IMR-90 (cell line): Measurements from ENCODE around the gene MYH10. TPM values are rescaled to one million over a fixed set of nuclear protein-coding genes. Genes with fewer than 3 reads are reported as not detected.

Source experiments
- ATAC-seq: fragments of 200-7000 bp; cut with Tn5 transposase; 2 replicates; pipeline ENCODE4 v1.9.1; 2020; ENCODE audit warnings: low read depth, mild to moderate bottlenecking, moderate library complexity
- BruUV-seq: library from RNA; stranded (reverse); fragments of 400-500 nt; replicated peaks from 2 replicates; lab custom pipeline; 2021; lab: Mats Ljungman, UMichigan
- CTCF ChIA-PET: fragments of 300-600 bp; formaldehyde crosslinking; extraction: SDS; loops from one replicate; lab custom pipeline; 2021; ENCODE audit warnings: antibody characterized with exemption; lab: Yijun Ruan, JAX
- POLR2A ChIA-PET: fragments of 300-600 bp; sonication (Branson Sonifier 250); formaldehyde crosslinking; loops from one replicate; lab custom pipeline; 2022; ENCODE audit warnings: antibody characterized with exemption; ENCODE audit not compliant: unreplicated experiment; lab: Charles Lee
- DNase-seq: peaks from one replicate; pipeline ENCODE4 v3.0.0; 2013
- H2AFZ ChIP-seq: replicated peaks from 2 replicates; pipeline ENCODE3; 2013; ENCODE audit warnings: low read length, mild to moderate bottlenecking; ENCODE audit not compliant: poor library complexity
- H2AK5ac ChIP-seq: 2 replicates; pipeline ENCODE4 v1.6.1; 2013; ENCODE audit warnings: low read depth, low read length, inconsistent platforms
- H2AK9ac ChIP-seq: replicated peaks from 2 replicates; pipeline ENCODE3; 2013; ENCODE audit warnings: mild to moderate bottlenecking, low read depth, low read length, moderate library complexity; ENCODE audit not compliant: poor library complexity
- H2BK120ac ChIP-seq: 2 replicates; pipeline ENCODE4 v1.6.1; 2013; ENCODE audit warnings: low read depth, low read length, inconsistent platforms
- H2BK15ac ChIP-seq: 3 replicates; pipeline ENCODE4 v1.6.1; 2013; ENCODE audit warnings: low read depth, low read length, inconsistent platforms
- H2BK20ac ChIP-seq: 2 replicates; pipeline ENCODE4 v1.6.1; 2013; ENCODE audit warnings: low read depth, mild to moderate bottlenecking, inconsistent platforms, low read length, moderate library complexity
- H2BK5ac ChIP-seq: 2 replicates; pipeline ENCODE4 v1.6.1; 2013; ENCODE audit warnings: mild to moderate bottlenecking, low read depth, low read length, inconsistent platforms; ENCODE audit not compliant: poor library complexity, severe bottlenecking
- H3K14ac ChIP-seq: replicated peaks from 2 replicates; pipeline ENCODE4 v1.6.1; 2013; ENCODE audit warnings: low read depth, low read length, inconsistent platforms
- H3K18ac ChIP-seq: 2 replicates; pipeline ENCODE4 v1.6.1; 2013; ENCODE audit warnings: low read depth, low read length, control low read depth
- H3K23ac ChIP-seq: 2 replicates; pipeline ENCODE4 v1.6.1; 2013; ENCODE audit warnings: low read depth, low read length, inconsistent platforms
- H3K27ac ChIP-seq: 2 replicates; pipeline ENCODE4 v1.5.1; 2013; ENCODE audit warnings: mild to moderate bottlenecking, control low read depth, low read length; ENCODE audit not compliant: insufficient read depth
- H3K27me3 ChIP-seq: 2 replicates; pipeline ENCODE4 v1.6.1; 2013; ENCODE audit warnings: low read length; ENCODE audit not compliant: control insufficient read depth, insufficient read depth
- H3K36me3 ChIP-seq: 2 replicates; pipeline ENCODE4 v1.6.1; 2013; ENCODE audit warnings: low read length, mixed read lengths; ENCODE audit not compliant: control insufficient read depth, insufficient read depth
- H3K4ac ChIP-seq: 2 replicates; pipeline ENCODE4 v1.6.1; 2013; ENCODE audit warnings: low read depth, low read length, inconsistent platforms
- H3K4me1 ChIP-seq: 2 replicates; pipeline ENCODE4 v1.6.1; 2013; ENCODE audit warnings: low read length, mixed read lengths; ENCODE audit not compliant: control insufficient read depth, insufficient read depth
- H3K4me2 ChIP-seq: 2 replicates; pipeline ENCODE4 v1.6.1; 2013; ENCODE audit warnings: low read depth, mild to moderate bottlenecking, control low read depth, low read length, moderate library complexity
- H3K4me3 ChIP-seq: 2 replicates; pipeline ENCODE4 v1.5.1; 2013; ENCODE audit warnings: low read depth, mild to moderate bottlenecking, control low read depth, low read length, moderate library complexity; ENCODE audit not compliant: insufficient read depth
- H3K56ac ChIP-seq: 2 replicates; pipeline ENCODE4 v1.6.1; 2013; ENCODE audit warnings: low read length, inconsistent platforms; ENCODE audit not compliant: insufficient read depth; ENCODE audit errors: extremely low read depth
- H3K79me1 ChIP-seq, 2 experiments: 2 replicates each; pipeline ENCODE4 v1.6.1; 2013; ENCODE audit warnings: low read length in 2 of 2, inconsistent platforms in 1 of 2, low read depth in 1 of 2
- H3K9ac ChIP-seq: 2 replicates; pipeline ENCODE4 v1.6.1; 2013; ENCODE audit warnings: low read depth, low read length, control low read depth
- H3K9me1 ChIP-seq: 2 replicates; pipeline ENCODE4 v1.6.1; 2013; ENCODE audit warnings: low read length, inconsistent platforms; ENCODE audit not compliant: insufficient read depth
- H3K9me3 ChIP-seq: 2 replicates; pipeline ENCODE4 v1.6.1; 2013; ENCODE audit warnings: low read length; ENCODE audit not compliant: control insufficient read depth, insufficient read depth
- H4K20me1 ChIP-seq: 2 replicates; pipeline ENCODE4 v1.6.1; 2013; ENCODE audit warnings: low read length, inconsistent platforms; ENCODE audit not compliant: insufficient read depth
- H4K5ac ChIP-seq: 2 replicates; pipeline ENCODE4 v1.6.1; 2013; ENCODE audit warnings: mild to moderate bottlenecking, low read depth, low read length, control low read depth
- H4K8ac ChIP-seq, 2 experiments: 2 replicates each; pipeline ENCODE4 v1.6.1; 2013; ENCODE audit warnings: low read depth in 2 of 2, low read length in 2 of 2, control low read depth in 1 of 2, inconsistent platforms in 1 of 2
- H4K91ac ChIP-seq: 2 replicates; pipeline ENCODE4 v1.6.1; 2013; ENCODE audit warnings: low read depth, low read length, inconsistent platforms; ENCODE audit not compliant: insufficient read depth
- CEBPB ChIP-seq: IDR thresholded peaks from 2 replicates; pipeline ENCODE4 v1.6.1; 2012; ENCODE audit warnings: low read depth, low read length, improper control_type of control experiment
- CHD1 ChIP-seq: IDR thresholded peaks from 2 replicates; pipeline ENCODE4 v1.6.1; 2012; ENCODE audit warnings: low read depth, low read length, improper control_type of control experiment
- MAFK ChIP-seq: IDR thresholded peaks from 2 replicates; pipeline ENCODE4 v1.6.1; 2012; ENCODE audit warnings: low read depth, low read length, improper control_type of control experiment
- MAZ ChIP-seq: IDR thresholded peaks from 2 replicates; pipeline ENCODE4 v1.6.1; 2012; ENCODE audit warnings: low read depth, mild to moderate bottlenecking, low read length, improper control_type of control experiment, moderate library complexity, borderline replicate concordance
- MXI1 ChIP-seq: IDR thresholded peaks from 2 replicates; pipeline ENCODE4 v1.6.1; 2012; ENCODE audit warnings: low read depth, mild to moderate bottlenecking, low read length, moderate library complexity, borderline replicate concordance
- NFE2L2 ChIP-seq: fragments of 150-350 bp; IDR thresholded peaks from 2 replicates; pipeline ENCODE4 v1.6.1; 2016; ENCODE audit warnings: low read depth, mild to moderate bottlenecking, low read length
- POLR2A ChIP-seq: IDR thresholded peaks from 2 replicates; pipeline ENCODE4 v1.6.1; 2012; ENCODE audit warnings: mild to moderate bottlenecking, low read depth, low read length
- RAD21 ChIP-seq: IDR thresholded peaks from 2 replicates; pipeline ENCODE4 v1.6.1; 2012; ENCODE audit warnings: low read length, improper control_type of control experiment
- WGBS, 2 experiments: methylation state at CpG; one replicate each; pipeline versions ENCODE4 v1.1.5 to v1.1.7; 2013; ENCODE audit warnings: missing lambda C conversion rate in 2 of 2; ENCODE audit not compliant: insufficient read length in 1 of 2; ENCODE audit errors: extremely low coverage in 2 of 2; 5-methylcytosine and 5-hydroxymethylcytosine counted together
- dilution Hi-C: fragments of 300-500 bp; cut with HindIII; formaldehyde crosslinking; loops from one replicate; pipeline ENCODE4 v1.14.3; 2018; ENCODE audit warnings: low sequenced_read_pairs; ENCODE audit not compliant: unreplicated experiment
- in situ Hi-C: fragments of 300-500 bp; cut with MboI; formaldehyde crosslinking; loops from 3 replicates; pipeline ENCODE4 v1.14.3; 2019; ENCODE audit warnings: low sequenced_read_pairs, inconsistent platforms, mixed read lengths
- intact Hi-C: fragments of 100-400 bp; cut with micrococcal nuclease; formaldehyde crosslinking; loops from 2 replicates; pipeline ENCODE4 v1.10.0; 2022
- polyA plus RNA-seq, 3 experiments: library from polyadenylated mRNA; depleted of rRNA; stranded (reverse); fragments of >200 nt; gene quantifications; 2 replicates each; pipeline ENCODE4 v1.2.3, GENCODE V29; 2012; ENCODE audit warnings: low replicate concordance in 1 of 3
- total RNA-seq: library from RNA; depleted of rRNA; stranded (reverse); fragments of >200 nt; gene quantifications from 2 replicates; pipeline ENCODE4 v1.2.3, GENCODE V29; 2012
- TF ChIP-seq, protein P1 (sequence below): conservative IDR thresholded peaks from 2 replicates; pipeline ENCODE4 v1.5.1; 2012; ENCODE audit warnings: mild to moderate bottlenecking, low read depth, low read length, improper control_type of control experiment
- TF ChIP-seq, protein P2 (sequence below): fragments of 150-350 bp; IDR thresholded peaks from 2 replicates; pipeline ENCODE4 v1.6.1; 2016; ENCODE audit warnings: low read depth, mild to moderate bottlenecking, low read length, moderate library complexity, borderline replicate concordance

The MYH10 gene
- total and polyA plus RNA-seq, 2 of the 4 experiments (the other 2 are of a cell fraction) = 71.2 to 95.2 TPM

DNA sequence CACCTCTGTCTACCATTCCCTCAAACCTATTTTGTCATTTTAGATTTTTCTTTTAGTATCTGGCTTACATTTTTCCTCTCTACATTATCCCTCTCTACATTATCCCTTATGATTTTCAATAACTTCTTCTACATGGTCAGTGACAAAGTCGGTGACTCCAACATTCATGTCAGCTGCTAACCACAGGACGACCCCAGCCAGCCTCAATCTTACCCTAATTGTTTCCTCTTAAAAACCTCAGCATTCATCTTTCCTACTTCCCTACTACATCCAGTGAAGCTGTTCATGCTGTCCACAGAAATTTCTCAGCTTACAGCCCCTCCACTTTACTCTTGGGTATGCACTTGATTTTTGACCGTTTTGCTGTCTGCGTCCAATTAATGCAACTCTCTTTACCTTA, 8.3 kb downstream of the MYH10 start:
- intact Hi-C loops = loop anchor here (10.0 kb wide), 1 partner anchor 237 kb away; the partner anchor contains the start of gene RPL26
- Histone ChIP-seq H2AK5ac (no peak overlapping the region), H2BK120ac (no peak overlapping the region), H2AFZ (no peak overlapping the region), H3K9me1 (peaks cover 19% of the 10 kb centered on the region), H2AK9ac (no peak overlapping the region), H4K20me1 (peaks cover 35% of the 10 kb centered on the region), H3K79me1 (peaks cover 34 to 73% of the 10 kb centered on the region in 2 experiments), H3K36me3 (peaks cover 18% of the 10 kb centered on the region), H4K91ac (no peak overlapping the region), H3K27ac (no peak overlapping the region), H3K14ac (no peak overlapping the region), H3K4me1 (peaks cover 12% of the 10 kb centered on the region), H4K8ac (no peak overlapping the region), H2BK20ac (no peak overlapping the region), H3K23ac (no peak overlapping the region), H3K4ac (no peak overlapping the region), H3K9me3 (no peaks in the 10 kb centered on the region), H3K4me2 (no peak overlapping the region), H3K56ac (no peak overlapping the region), H3K9ac (no peak overlapping the region), H3K4me3 (no peak overlapping the region), H4K5ac (no peak overlapping the region), H3K27me3 (no peaks in the 10 kb centered on the region), H3K18ac (no peak overlapping the region), H2BK15ac (no peak overlapping the region), H2BK5ac (no peak overlapping the region)
- in situ Hi-C loops = loop anchor here (10.0 kb wide), 1 partner anchor 63 kb away; no protein-coding TSS in a partner anchor
- CTCF ChIA-PET = no interaction called here
- no TSS peak for BruUV-seq
- dilution Hi-C loops = no loop called here
- WGBS, 2 experiments = 95% methylated on average over 4 of the region's 4 CpGs; no CpG with 5 or more reads in 1 of the 2 experiments
- TF ChIP-seq, protein P1, sequence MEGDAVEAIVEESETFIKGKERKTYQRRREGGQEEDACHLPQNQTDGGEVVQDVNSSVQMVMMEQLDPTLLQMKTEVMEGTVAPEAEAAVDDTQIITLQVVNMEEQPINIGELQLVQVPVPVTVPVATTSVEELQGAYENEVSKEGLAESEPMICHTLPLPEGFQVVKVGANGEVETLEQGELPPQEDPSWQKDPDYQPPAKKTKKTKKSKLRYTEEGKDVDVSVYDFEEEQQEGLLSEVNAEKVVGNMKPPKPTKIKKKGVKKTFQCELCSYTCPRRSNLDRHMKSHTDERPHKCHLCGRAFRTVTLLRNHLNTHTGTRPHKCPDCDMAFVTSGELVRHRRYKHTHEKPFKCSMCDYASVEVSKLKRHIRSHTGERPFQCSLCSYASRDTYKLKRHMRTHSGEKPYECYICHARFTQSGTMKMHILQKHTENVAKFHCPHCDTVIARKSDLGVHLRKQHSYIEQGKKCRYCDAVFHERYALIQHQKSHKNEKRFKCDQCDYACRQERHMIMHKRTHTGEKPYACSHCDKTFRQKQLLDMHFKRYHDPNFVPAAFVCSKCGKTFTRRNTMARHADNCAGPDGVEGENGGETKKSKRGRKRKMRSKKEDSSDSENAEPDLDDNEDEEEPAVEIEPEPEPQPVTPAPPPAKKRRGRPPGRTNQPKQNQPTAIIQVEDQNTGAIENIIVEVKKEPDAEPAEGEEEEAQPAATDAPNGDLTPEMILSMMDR = no peak
- TF ChIP-seq POLR2A (no peak), CHD1 (no peak), RAD21 (no peak), CEBPB (no peak), MAFK (no peak), NFE2L2 (no peak), MAZ (no peak), MXI1 (no peak)
- TF ChIP-seq, protein P2, sequence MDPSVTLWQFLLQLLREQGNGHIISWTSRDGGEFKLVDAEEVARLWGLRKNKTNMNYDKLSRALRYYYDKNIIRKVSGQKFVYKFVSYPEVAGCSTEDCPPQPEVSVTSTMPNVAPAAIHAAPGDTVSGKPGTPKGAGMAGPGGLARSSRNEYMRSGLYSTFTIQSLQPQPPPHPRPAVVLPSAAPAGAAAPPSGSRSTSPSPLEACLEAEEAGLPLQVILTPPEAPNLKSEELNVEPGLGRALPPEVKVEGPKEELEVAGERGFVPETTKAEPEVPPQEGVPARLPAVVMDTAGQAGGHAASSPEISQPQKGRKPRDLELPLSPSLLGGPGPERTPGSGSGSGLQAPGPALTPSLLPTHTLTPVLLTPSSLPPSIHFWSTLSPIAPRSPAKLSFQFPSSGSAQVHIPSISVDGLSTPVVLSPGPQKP = no peak
- ATAC-seq = no peak
- DNase-seq = no peak
- POLR2A ChIA-PET = no interaction called here
